ENCODE results near the gene HMGB1. TPM values are rescaled to one million over a fixed set of nuclear protein-coding genes. Genes with fewer than 3 reads are reported as not detected.
"Not testable (repeated sequence)": the region's sequence is repeated elsewhere in the genome, so short reads cannot be mapped to it uniquely, and the experiment has no call there.

The HMGB1 gene
- total RNA-seq, 4 donors from 2014 or later = 212 to 327 (median 271) TPM

GRCh38 chr13:30457306-30457891, 8.3 kb downstream of the HMGB1 start:
- H3K27me3 ChIP-seq = no peaks in the 10 kb centered on the region
- no peak overlapping the region for H3K4me3 ChIP-seq
- no peak overlapping the region for H3K27ac ChIP-seq
- no peak for DNase-seq (ENCODE audit: low spot score in 2 of 2)
- WGBS = 97% methylated on average over 3 of the region's 3 CpGs
- no peaks in the 10 kb centered on the region for H3K9me3 ChIP-seq
- TF ChIP-seq POLR2A (IDR thresholded peaks at IDR 0.05) = no peak
- TF ChIP-seq POLR2AphosphoS5 (IDR thresholded peaks at IDR 0.05) = no peak
- no peak for TF ChIP-seq EP300 (IDR thresholded peaks at IDR 0.05)
- no peak for TF ChIP-seq CTCF (IDR thresholded peaks at IDR 0.05)
- H3K36me3 ChIP-seq = peaks cover 11% of the 10 kb centered on the region
- H3K4me1 ChIP-seq = peaks cover 15% of the 10 kb centered on the region

GRCh38 chr13:30456290-30456689, 9.4 kb downstream of the HMGB1 start:
- DNase-seq (ENCODE audit: low spot score in 2 of 2) = no peak
- no peak overlapping the region for H3K4me3 ChIP-seq
- WGBS = 71% methylated on average over 3 of the region's 3 CpGs
- no peaks in the 10 kb centered on the region for H3K9me3 ChIP-seq
- no peaks in the 10 kb centered on the region for H3K27me3 ChIP-seq
- peaks cover 4% of the 10 kb centered on the region for H3K4me1 ChIP-seq
- no peak overlapping the region for H3K27ac ChIP-seq
- TF ChIP-seq CTCF (IDR thresholded peaks at IDR 0.05) (no peak), POLR2A (IDR thresholded peaks at IDR 0.05) (no peak), POLR2AphosphoS5 (IDR thresholded peaks at IDR 0.05) (no peak), EP300 (IDR thresholded peaks at IDR 0.05) (no peak)
- no peaks in the 10 kb centered on the region for H3K36me3 ChIP-seq

GRCh38 chr13:30454991-30455390, 10.7 kb downstream of the HMGB1 start:
- peaks cover 3% of the 10 kb centered on the region for H3K4me1 ChIP-seq
- H3K27me3 ChIP-seq = no peaks in the 10 kb centered on the region
- no peak overlapping the region for H3K27ac ChIP-seq
- no peaks in the 10 kb centered on the region for H3K36me3 ChIP-seq
- H3K9me3 ChIP-seq = no peaks in the 10 kb centered on the region
- H3K4me3 ChIP-seq = no peak overlapping the region
- TF ChIP-seq EP300 (IDR thresholded peaks at IDR 0.05) (no peak), POLR2AphosphoS5 (IDR thresholded peaks at IDR 0.05) (no peak), POLR2A (IDR thresholded peaks at IDR 0.05) (no peak)
- 96% methylated on average over 2 of the region's 2 CpGs for WGBS
- DNase-seq (ENCODE audit: low spot score in 2 of 2) = no peak

GRCh38 chr13:30453727-30454126, 12.0 kb downstream of the HMGB1 start:
- H3K4me1 ChIP-seq = peaks cover 3% of the 10 kb centered on the region
- 87% methylated on average over 4 of the region's 4 CpGs for WGBS
- no peaks in the 10 kb centered on the region for H3K9me3 ChIP-seq
- no peaks in the 10 kb centered on the region for H3K27me3 ChIP-seq
- H3K4me3 ChIP-seq = no peak overlapping the region
- no peaks in the 10 kb centered on the region for H3K36me3 ChIP-seq
- H3K27ac ChIP-seq = no peak overlapping the region
- DNase-seq (ENCODE audit: low spot score in 2 of 2) = no peak
- no peak for TF ChIP-seq POLR2A (IDR thresholded peaks at IDR 0.05)
- no peak for TF ChIP-seq POLR2AphosphoS5 (IDR thresholded peaks at IDR 0.05)
- TF ChIP-seq EP300 (IDR thresholded peaks at IDR 0.05) = no peak
- no peak for TF ChIP-seq CTCF (IDR thresholded peaks at IDR 0.05)

- not testable (repeated sequence) for DNase-seq (ENCODE audit: low spot score in 2 of 2); H3K4me1 ChIP-seq; H3K9me3 ChIP-seq; H3K4me3 ChIP-seq; H3K27me3 ChIP-seq; H3K27ac ChIP-seq; H3K36me3 ChIP-seq
- WGBS = 93% methylated on average over 12 of the region's 12 CpGs
Measured at GRCh38 chr13:30451476-30451875, 14.3 kb downstream of the HMGB1 start.

- DNase-seq (ENCODE audit: low spot score in 2 of 2) = no peak
- 100% methylated on average over 2 of the region's 2 CpGs for WGBS
- TF ChIP-seq EP300 (IDR thresholded peaks at IDR 0.05) = no peak
- TF ChIP-seq POLR2AphosphoS5 (IDR thresholded peaks at IDR 0.05) = no peak
- no peak for TF ChIP-seq POLR2A (IDR thresholded peaks at IDR 0.05)
- no peak for TF ChIP-seq CTCF (IDR thresholded peaks at IDR 0.05)
Measured at GRCh38 chr13:30450066-30450465, 15.7 kb downstream of the HMGB1 start.

More at GRCh38 chr13:30450066-30450465, 15.7 kb downstream of the HMGB1 start:
- Histone ChIP-seq H3K9me3 (no peaks in the 10 kb centered on the region), H3K27me3 (no peaks in the 10 kb centered on the region), H3K4me1 (peaks cover 12% of the 10 kb centered on the region), H3K36me3 (no peaks in the 10 kb centered on the region), H3K4me3 (no peak overlapping the region), H3K27ac (no peak overlapping the region)

All from suprapubic skin (tissue), 4 donors.